Lung (tissue), 4 donors: ENCODE data around the gene RAB27A. TPM values are rescaled to one million over a fixed set of nuclear protein-coding genes. Genes with fewer than 3 reads are reported as not detected.

ENCODE experiments used
- polyA plus RNA-seq, 2 donors: library from polyadenylated mRNA; stranded (reverse); fragments of 200-250 nt; gene quantifications; one replicate each; pipeline ENCODE4 v1.2.1, GENCODE V29; 2013
- total RNA-seq, 2 donors: library from RNA; depleted of rRNA in 1 of 2; stranded (reverse); fragments of >200 nt in 1 of 2; gene quantifications; one replicate each; pipeline ENCODE4 v1.2.1, GENCODE V29; 2014 to 2021
- donor health status: Bipolar disorder and iron deficiency.
- donor health status: healthy.
- donor health status: DM: yes; HTN: yes; CAD: no.

Gene RAB27A
- total and polyA plus RNA-seq, 4 donors: 24.4 to 77.1 (median 63.4) TPM

Other genes with a start within 250 kb of the RAB27A start
- 100 to 1,000 TPM in 1 of 2 donors, 10 to 100 TPM in 1; 47.6 to 102 TPM for gene RSL24D1, start 92.9 kb downstream of the RAB27A start, total RNA-seq
- gene RSL24D1, start 92.9 kb downstream of the RAB27A start, polyA plus RNA-seq: 10 to 100 TPM; 45.9 to 80.3 TPM
- 10 to 100 TPM; 12.9 to 17.1 TPM for gene PIGBOS1, start 29.3 kb upstream of the RAB27A start, total RNA-seq
- gene PIGBOS1, start 29.3 kb upstream of the RAB27A start, polyA plus RNA-seq: 10 to 100 TPM; 19.1 to 29.0 TPM
- 10 to 100 TPM in 1 of 2 donors, 1 to 10 TPM in 1; 9.8 to 15.3 TPM for gene PIGB, start 29.4 kb upstream of the RAB27A start, total RNA-seq
- 10 to 100 TPM; 10.6 to 17.0 TPM for gene PIGB, start 29.4 kb upstream of the RAB27A start, polyA plus RNA-seq
- gene CCPG1, start 118.5 kb upstream of the RAB27A start, total RNA-seq: 10 to 100 TPM; 60.7 to 75.0 TPM
- 10 to 100 TPM; 24.0 to 46.9 TPM for gene CCPG1, start 118.5 kb upstream of the RAB27A start, polyA plus RNA-seq
- 1 to 10 TPM; 5.7 to 5.9 TPM for gene PIERCE2, start 118.7 kb upstream of the RAB27A start, total RNA-seq
- gene PIERCE2, start 118.7 kb upstream of the RAB27A start, polyA plus RNA-seq: 10 to 100 TPM in 1 of 2 donors, 1 to 10 TPM in 1; 2.8 to 10.3 TPM
- gene DNAAF4, start 218.4 kb upstream of the RAB27A start, total RNA-seq: 1 to 10 TPM; 9.1 to 9.9 TPM
- 1 to 10 TPM; 5.8 to 9.8 TPM for gene DNAAF4, start 218.4 kb upstream of the RAB27A start, polyA plus RNA-seq